ENCODE results near the gene RPL18. TPM values are rescaled to one million over a fixed set of nuclear protein-coding genes. Genes with fewer than 3 reads are reported as not detected.

The RPL18 gene
- polyA plus RNA-seq, 4 donors: 2,041 to 3,184 (median 2,596) TPM

GRCh38 chr19:48650974-48651682 is 32.1 kb upstream of the RPL18 start:
- Histone ChIP-seq H3K27me3 (ENCODE audit: control insufficient read depth in 3 of 3, insufficient read depth in 3 of 3, low read length in 3 of 3) (no peaks in the 10 kb centered on the region), H3K4me1 (ENCODE audit: control insufficient read depth in 3 of 3, insufficient read depth in 2 of 3, low read depth in 1 of 3, low read length in 2 of 3) (peaks cover 0 to 8% (median 0%) of the 10 kb centered on the region in 3 donors), H3K4me3 (ENCODE audit: low read depth in 1 of 3, low read length in 3 of 3) (no peak overlapping the region), H3K9me3 (ENCODE audit: control insufficient read depth in 2 of 2, insufficient read depth in 1 of 2, low read depth in 1 of 2, low read length in 1 of 2) (no peaks in the 10 kb centered on the region), H3K36me3 (ENCODE audit: control insufficient read depth in 3 of 3, insufficient read depth in 2 of 3, low read depth in 1 of 3, low read length in 3 of 3) (no peaks in the 10 kb centered on the region), H3K27ac (ENCODE audit: low read depth in 1 of 3, low read length in 2 of 3) (no peak overlapping the region)
- 82 to 87% (median 83%) methylated on average over 12 of the region's 12 CpGs for WGBS, 3 donors
- FAIRE-seq: no peak
- no peak for DNase-seq

- H3K9me3 ChIP-seq (ENCODE audit: control insufficient read depth in 2 of 2, insufficient read depth in 1 of 2, low read depth in 1 of 2, low read length in 1 of 2): no peaks in the 10 kb centered on the region
- peaks cover 0 to 3% (median 0%) of the 10 kb centered on the region in 3 donors for H3K27me3 ChIP-seq (ENCODE audit: control insufficient read depth in 3 of 3, insufficient read depth in 3 of 3, low read length in 3 of 3)
- WGBS, 3 donors: 75 to 89% (median 79%) methylated on average over 2 of the region's 2 CpGs
- no peak overlapping the region for H3K4me3 ChIP-seq (ENCODE audit: low read depth in 1 of 3, low read length in 3 of 3)
- H3K4me1 ChIP-seq (ENCODE audit: control insufficient read depth in 3 of 3, insufficient read depth in 2 of 3, low read depth in 1 of 3, low read length in 2 of 3): peaks cover 0 to 16% (median 0%) of the 10 kb centered on the region in 3 donors
- no peak overlapping the region for H3K27ac ChIP-seq (ENCODE audit: low read depth in 1 of 3, low read length in 2 of 3)
- no peak for FAIRE-seq
- H3K36me3 ChIP-seq (ENCODE audit: control insufficient read depth in 3 of 3, insufficient read depth in 2 of 3, low read depth in 1 of 3, low read length in 3 of 3): no peaks in the 10 kb centered on the region
- no peak for DNase-seq
Measured at GRCh38 chr19:48648134-48648533, 29.2 kb upstream of the RPL18 start.

DNA sequence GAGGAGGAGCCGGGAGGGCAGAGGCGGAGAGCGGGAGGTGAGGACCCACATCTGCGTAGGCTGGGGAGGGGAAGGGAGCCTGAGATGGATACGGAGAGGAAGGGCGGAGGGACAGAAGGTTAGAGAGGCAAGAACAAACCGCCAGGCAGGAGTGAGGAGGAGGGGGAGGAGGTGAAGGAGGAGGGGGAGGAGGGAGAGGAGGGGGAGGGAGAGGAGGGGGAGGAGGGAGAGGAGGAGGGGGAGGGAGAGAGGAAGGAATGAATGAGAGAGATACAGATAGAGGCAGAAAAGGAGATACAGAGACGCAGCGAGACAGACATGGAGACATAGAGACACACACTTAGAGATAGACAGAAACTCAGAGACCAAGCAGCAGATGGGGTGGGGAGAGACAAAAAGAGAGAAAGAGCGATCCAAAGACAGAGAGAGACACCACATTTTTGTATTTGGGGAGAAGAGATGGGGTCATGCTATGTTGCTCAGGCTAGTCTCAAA is 27.8 kb upstream of the RPL18 start:
- no peaks in the 10 kb centered on the region for H3K9me3 ChIP-seq (ENCODE audit: control insufficient read depth in 2 of 2, insufficient read depth in 1 of 2, low read depth in 1 of 2, low read length in 1 of 2)
- FAIRE-seq (no peak), DNase-seq (no peak)
- WGBS, 3 donors: 10 to 30% (median 26%) methylated on average over 3 to 9 of the region's 10 CpGs
- H3K4me1 ChIP-seq (ENCODE audit: control insufficient read depth in 3 of 3, insufficient read depth in 2 of 3, low read depth in 1 of 3, low read length in 2 of 3): peaks cover 0 to 16% (median 0%) of the 10 kb centered on the region in 3 donors
- peak overlapping the region in 1 of 3 donors; percentile 50 for H3K4me3 ChIP-seq (ENCODE audit: low read depth in 1 of 3, low read length in 3 of 3)
- no peaks in the 10 kb centered on the region for H3K36me3 ChIP-seq (ENCODE audit: control insufficient read depth in 3 of 3, insufficient read depth in 2 of 3, low read depth in 1 of 3, low read length in 3 of 3)
- no peak overlapping the region for H3K27ac ChIP-seq (ENCODE audit: low read depth in 1 of 3, low read length in 2 of 3)
- H3K27me3 ChIP-seq (ENCODE audit: control insufficient read depth in 3 of 3, insufficient read depth in 3 of 3, low read length in 3 of 3): peaks cover 0 to 3% (median 0%) of the 10 kb centered on the region in 3 donors

DNA sequence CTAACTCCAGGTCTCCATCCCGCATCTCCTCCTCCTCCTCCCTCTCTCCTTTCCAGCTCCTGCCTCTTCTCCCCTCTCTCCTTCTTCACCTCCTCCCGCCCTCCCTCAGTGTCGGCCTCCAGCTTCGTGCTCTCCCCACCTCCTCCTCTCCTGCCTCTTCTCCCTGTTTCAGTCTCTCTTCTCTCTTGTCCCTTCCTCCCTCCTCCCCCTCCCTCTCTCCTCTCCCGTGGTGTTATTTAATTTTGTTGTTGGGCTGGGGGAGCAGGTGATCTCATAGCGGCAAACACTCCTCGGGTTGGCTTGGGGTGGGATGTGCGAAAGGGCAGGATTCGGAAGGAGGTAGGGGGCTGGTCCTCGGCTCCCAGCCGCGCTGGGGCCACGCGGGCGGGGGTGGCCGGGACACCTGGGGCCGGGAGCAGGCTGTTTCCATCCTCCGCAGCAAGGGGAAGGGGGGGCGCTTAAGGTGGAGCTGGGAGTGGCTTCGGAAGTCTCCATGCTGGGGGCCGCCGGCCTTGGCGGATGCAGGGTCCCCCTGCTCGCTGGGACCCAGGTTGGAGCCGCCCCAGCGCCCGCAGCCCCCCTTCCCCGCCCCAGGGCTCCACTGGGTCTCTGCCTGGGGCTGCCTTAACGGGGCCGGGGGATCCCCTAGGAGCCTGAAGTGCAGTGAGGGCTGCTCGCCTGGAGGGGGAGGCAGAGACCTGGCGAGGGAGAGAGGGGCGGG is 27.2 kb upstream of the RPL18 start, which contains the start of gene CA11:
CA11 (minus strand) TSS at position 187 of the 721 bp plus-strand sequence. CDS start 555 bp downstream, outside the sequence.
- peaks cover 0 to 3% (median 0%) of the 10 kb centered on the region in 3 donors for H3K27me3 ChIP-seq (ENCODE audit: control insufficient read depth in 3 of 3, insufficient read depth in 3 of 3, low read length in 3 of 3)
- DNase-seq (peak; percentile 85 to 93), FAIRE-seq (no peak)
- WGBS, 3 donors: 1% methylated on average over 31 to 33 of the region's 33 CpGs
- H3K9me3 ChIP-seq (ENCODE audit: control insufficient read depth in 2 of 2, insufficient read depth in 1 of 2, low read depth in 1 of 2, low read length in 1 of 2): no peaks in the 10 kb centered on the region
- H3K4me1 ChIP-seq (ENCODE audit: control insufficient read depth in 3 of 3, insufficient read depth in 2 of 3, low read depth in 1 of 3, low read length in 2 of 3): peaks cover 0 to 16% (median 0%) of the 10 kb centered on the region in 3 donors
- H3K27ac ChIP-seq (ENCODE audit: low read depth in 1 of 3, low read length in 2 of 3): peak within 1 kb of the TSS; percentile 34 to 76 (median 67)
- H3K4me3 ChIP-seq (ENCODE audit: low read depth in 1 of 3, low read length in 3 of 3): peak within 1 kb of the TSS; percentile 17 to 54 (median 50)
- no peaks in the 10 kb centered on the region for H3K36me3 ChIP-seq (ENCODE audit: control insufficient read depth in 3 of 3, insufficient read depth in 2 of 3, low read depth in 1 of 3, low read length in 3 of 3)

DNA sequence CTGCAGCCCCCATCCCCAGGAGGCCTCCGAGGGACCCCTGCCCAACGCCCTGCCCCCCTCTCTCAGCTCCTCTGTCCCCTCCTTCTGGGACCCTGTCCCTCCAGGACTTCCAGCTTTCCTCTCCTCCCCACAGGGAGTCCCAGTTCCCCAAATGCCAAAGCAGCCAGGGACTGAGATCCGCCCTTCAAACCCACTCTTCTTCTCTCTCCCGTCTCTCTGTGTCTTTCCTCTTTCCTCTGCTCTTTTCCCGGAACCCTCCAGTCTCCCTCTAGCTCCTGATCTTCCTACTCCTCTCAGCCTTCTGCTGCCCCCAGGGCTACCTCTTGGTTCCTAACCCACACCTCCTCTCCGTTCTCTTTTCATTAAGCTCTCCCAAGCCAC is 26.6 kb upstream of the RPL18 start:
- 1 to 5% (median 4%) methylated on average over 5 to 6 of the region's 6 CpGs for WGBS, 3 donors
- H3K4me3 ChIP-seq (ENCODE audit: low read depth in 1 of 3, low read length in 3 of 3): peak overlapping the region in 2 of 3 donors; percentile 50 to 54
- DNase-seq (peak in 1 of 2 donors; percentile 43), FAIRE-seq (no peak)
- peaks cover 0 to 3% (median 0%) of the 10 kb centered on the region in 3 donors for H3K27me3 ChIP-seq (ENCODE audit: control insufficient read depth in 3 of 3, insufficient read depth in 3 of 3, low read length in 3 of 3)
- no peaks in the 10 kb centered on the region for H3K9me3 ChIP-seq (ENCODE audit: control insufficient read depth in 2 of 2, insufficient read depth in 1 of 2, low read depth in 1 of 2, low read length in 1 of 2)
- H3K27ac ChIP-seq (ENCODE audit: low read depth in 1 of 3, low read length in 2 of 3): peak overlapping the region; percentile 34 to 76 (median 67)
- no peaks in the 10 kb centered on the region for H3K36me3 ChIP-seq (ENCODE audit: control insufficient read depth in 3 of 3, insufficient read depth in 2 of 3, low read depth in 1 of 3, low read length in 3 of 3)
- H3K4me1 ChIP-seq (ENCODE audit: control insufficient read depth in 3 of 3, insufficient read depth in 2 of 3, low read depth in 1 of 3, low read length in 2 of 3): peaks cover 0 to 16% (median 0%) of the 10 kb centered on the region in 3 donors

GRCh38 chr19:48644839-48645619 is 26.1 kb upstream of the RPL18 start:
- Histone ChIP-seq H3K4me3 (ENCODE audit: low read depth in 1 of 3, low read length in 3 of 3) (peak overlapping the region; percentile 17 to 54 (median 50)), H3K27ac (ENCODE audit: low read depth in 1 of 3, low read length in 2 of 3) (peak overlapping the region; percentile 34 to 76 (median 67)), H3K9me3 (ENCODE audit: control insufficient read depth in 2 of 2, insufficient read depth in 1 of 2, low read depth in 1 of 2, low read length in 1 of 2) (no peaks in the 10 kb centered on the region), H3K36me3 (ENCODE audit: control insufficient read depth in 3 of 3, insufficient read depth in 2 of 3, low read depth in 1 of 3, low read length in 3 of 3) (no peaks in the 10 kb centered on the region), H3K27me3 (ENCODE audit: control insufficient read depth in 3 of 3, insufficient read depth in 3 of 3, low read length in 3 of 3) (peaks cover 0 to 3% (median 0%) of the 10 kb centered on the region in 3 donors), H3K4me1 (ENCODE audit: control insufficient read depth in 3 of 3, insufficient read depth in 2 of 3, low read depth in 1 of 3, low read length in 2 of 3) (peaks cover 0 to 16% (median 0%) of the 10 kb centered on the region in 3 donors)
- WGBS, 3 donors: 2 to 3% (median 3%) methylated on average over 25 of the region's 25 CpGs
- DNase-seq (peak; percentile 77 to 83), FAIRE-seq (no peak)

GRCh38 chr19:48644355-48644754 is 25.4 kb upstream of the RPL18 start:
- Histone ChIP-seq H3K27ac (ENCODE audit: low read depth in 1 of 3, low read length in 2 of 3) (no peak overlapping the region), H3K36me3 (ENCODE audit: control insufficient read depth in 3 of 3, insufficient read depth in 2 of 3, low read depth in 1 of 3, low read length in 3 of 3) (no peaks in the 10 kb centered on the region), H3K4me3 (ENCODE audit: low read depth in 1 of 3, low read length in 3 of 3) (no peak overlapping the region), H3K9me3 (ENCODE audit: control insufficient read depth in 2 of 2, insufficient read depth in 1 of 2, low read depth in 1 of 2, low read length in 1 of 2) (no peaks in the 10 kb centered on the region), H3K27me3 (ENCODE audit: control insufficient read depth in 3 of 3, insufficient read depth in 3 of 3, low read length in 3 of 3) (peaks cover 0 to 8% (median 0%) of the 10 kb centered on the region in 3 donors), H3K4me1 (ENCODE audit: control insufficient read depth in 3 of 3, insufficient read depth in 2 of 3, low read depth in 1 of 3, low read length in 2 of 3) (peaks cover 0 to 16% (median 0%) of the 10 kb centered on the region in 3 donors)
- 69 to 77% (median 73%) methylated on average over 4 of the region's 4 CpGs for WGBS, 3 donors
- no peak for DNase-seq
- FAIRE-seq: no peak

DNA sequence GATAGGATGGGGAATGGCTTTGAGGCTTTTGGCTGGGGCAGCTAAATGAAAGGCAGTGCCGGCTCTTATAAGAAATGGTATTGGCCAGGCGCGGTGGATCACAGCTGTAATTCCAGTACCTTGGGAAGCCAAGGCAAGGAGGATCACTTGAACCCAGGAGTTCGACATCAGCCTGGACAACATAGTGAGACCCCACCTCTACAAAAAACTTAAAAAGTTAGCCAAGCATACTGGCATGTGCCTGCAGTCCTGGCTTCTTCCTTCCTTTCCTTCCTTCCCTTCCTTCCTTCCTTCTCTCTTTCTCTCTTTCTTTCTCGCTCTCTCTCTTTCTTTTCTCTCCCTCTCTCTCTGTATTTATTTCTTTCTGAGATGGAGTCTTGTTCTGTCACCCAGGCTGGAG is 23.9 kb upstream of the RPL18 start:
- H3K4me1 ChIP-seq (ENCODE audit: control insufficient read depth in 3 of 3, insufficient read depth in 2 of 3, low read depth in 1 of 3, low read length in 2 of 3): peaks cover 3 to 27% (median 5%) of the 10 kb centered on the region in 3 donors

More for the DNA sequence above, 23.9 kb upstream of the RPL18 start:
- WGBS, 3 donors: 89 to 94% (median 90%) methylated on average over 5 of the region's 5 CpGs
- no peaks in the 10 kb centered on the region for H3K36me3 ChIP-seq (ENCODE audit: control insufficient read depth in 3 of 3, insufficient read depth in 2 of 3, low read depth in 1 of 3, low read length in 3 of 3)
- DNase-seq (no peak), FAIRE-seq (no peak)
- peaks cover 0 to 8% (median 0%) of the 10 kb centered on the region in 3 donors for H3K27me3 ChIP-seq (ENCODE audit: control insufficient read depth in 3 of 3, insufficient read depth in 3 of 3, low read length in 3 of 3)
- H3K9me3 ChIP-seq (ENCODE audit: control insufficient read depth in 2 of 2, insufficient read depth in 1 of 2, low read depth in 1 of 2, low read length in 1 of 2): no peaks in the 10 kb centered on the region
- no peak overlapping the region for H3K4me3 ChIP-seq (ENCODE audit: low read depth in 1 of 3, low read length in 3 of 3)
- H3K27ac ChIP-seq (ENCODE audit: low read depth in 1 of 3, low read length in 2 of 3): no peak overlapping the region

Data from small intestine (tissue), 7 donors.